Measurements from ENCODE around the gene ZNF837. TPM values are rescaled to one million over a fixed set of nuclear protein-coding genes. Genes with fewer than 3 reads are reported as not detected.
A peak's percentile ranks its signal among the peaks of the same experiment; 100 is the strongest.
"Not testable (repeated sequence)": the region's sequence is repeated elsewhere in the genome, so short reads cannot be mapped to it uniquely, and the experiment has no call there.

Gene ZNF837
- total and polyA plus RNA-seq, 2 donors (not counting 1 experiment from before 2014, with no cell fraction given) = 0.27 to 1.8 TPM

DNA sequence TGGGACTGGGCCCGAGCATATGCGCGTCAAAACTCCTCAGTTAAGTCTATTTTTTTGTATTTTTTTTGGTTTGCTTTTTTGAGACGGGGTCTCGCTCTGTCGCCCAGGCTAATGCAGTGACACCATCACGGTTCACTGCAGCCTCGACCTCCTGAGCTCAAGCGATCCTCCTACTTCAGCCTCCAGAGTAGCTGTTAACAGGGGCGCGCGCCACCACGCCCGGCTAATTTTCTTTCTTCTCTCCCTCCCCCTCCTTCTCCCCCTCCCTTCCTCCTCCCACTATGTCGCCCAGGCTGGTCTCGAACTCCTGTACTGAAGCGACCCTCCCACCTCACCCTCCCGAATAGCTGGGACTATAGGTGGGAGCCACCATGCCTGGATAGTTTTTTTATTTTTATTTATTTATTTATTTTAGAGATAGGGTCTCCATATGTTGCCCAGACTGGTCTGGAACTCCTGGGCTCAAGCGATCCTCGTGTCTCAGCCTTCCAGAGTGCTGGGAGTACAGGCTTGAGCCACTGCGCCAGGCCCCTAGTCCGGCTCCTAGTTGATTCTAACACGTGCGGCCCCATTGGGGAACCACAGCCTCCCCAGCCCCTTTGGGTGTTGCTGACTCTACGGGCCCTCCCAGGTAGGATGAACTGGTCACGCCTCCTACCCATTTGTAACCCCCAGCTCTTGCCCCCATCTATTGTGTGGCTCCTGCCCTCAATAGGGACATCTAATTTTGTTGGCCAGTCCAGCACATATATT is 806 bp upstream of the ZNF837 start:
- H3K9me3 ChIP-seq (ENCODE audit: control insufficient read depth, insufficient read depth, low read depth, low read length) = no peaks in the 10 kb centered on the region
- H4K20me1 ChIP-seq (ENCODE audit: control insufficient read depth, extremely low read depth, insufficient read depth, low read length) = no peaks in the 10 kb centered on the region
- H3K4me3 ChIP-seq (replicated peaks in 1 of 4; ENCODE audit: control extremely low read depth in 1 of 4, insufficient read depth in 1 of 4, low read depth in 3 of 4, low read length in 4 of 4) = peak overlapping the region; percentile 65 to 86 (median 74)
- peaks cover 9% of the 10 kb centered on the region for H3K4me1 ChIP-seq (ENCODE audit: control insufficient read depth, extremely low read depth, insufficient read depth, low read length)
- H3K4me2 ChIP-seq (ENCODE audit: extremely low read depth, insufficient read depth, low read length) = peak overlapping the region; percentile 92
- DNase-seq (ENCODE audit: low read depth in 2 of 2) = no peak
- H3K9ac ChIP-seq (ENCODE audit: insufficient read depth, low read length) = peak overlapping the region; percentile 72
- H3K36me3 ChIP-seq (ENCODE audit: control insufficient read depth, insufficient read depth, low read length) = no peaks in the 10 kb centered on the region
- no peak for TF ChIP-seq EZH2 (IDR thresholded peaks at IDR 0.05; ENCODE audit: low read length, missing control alignments)
- H2AFZ ChIP-seq (ENCODE audit: low read length) = no peak overlapping the region
- peak overlapping the region; percentile 91 for H3K27ac ChIP-seq (ENCODE audit: insufficient read depth, low read length)
- H3K27me3 ChIP-seq (ENCODE audit: control insufficient read depth, insufficient read depth, low read length) = no peaks in the 10 kb centered on the region
- H3K79me2 ChIP-seq (ENCODE audit: control insufficient read depth, insufficient read depth, low read length) = peaks cover 6% of the 10 kb centered on the region

DNA sequence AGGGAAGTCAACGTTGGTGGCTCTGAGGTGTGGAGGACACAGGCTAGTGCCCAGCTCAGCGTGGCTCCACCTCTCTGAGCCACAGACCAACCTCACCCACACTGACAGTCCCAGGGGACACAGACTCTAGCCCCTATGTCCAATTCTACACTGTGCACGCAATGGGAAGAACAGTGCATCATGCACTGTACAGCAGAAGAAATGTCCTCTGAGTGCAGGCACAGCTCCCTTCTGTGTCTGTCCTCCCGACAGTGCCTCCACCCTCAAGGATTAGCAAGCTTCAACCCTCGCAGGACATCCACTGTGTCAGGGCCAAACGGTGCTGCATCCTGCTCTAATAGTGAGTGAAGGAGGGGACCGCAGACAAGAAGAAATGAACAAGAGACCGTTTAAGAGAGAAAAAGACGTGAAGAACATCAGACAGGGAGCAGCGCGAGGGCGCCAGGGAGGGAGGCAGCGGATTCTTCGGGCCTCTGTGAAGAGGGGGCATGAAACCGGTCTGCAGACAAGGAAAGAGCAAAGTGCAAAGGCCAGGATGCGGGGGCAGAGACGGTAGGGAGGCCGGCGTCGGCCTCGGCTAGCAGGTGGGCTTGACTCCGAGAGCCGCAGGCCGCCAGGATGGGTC is 681 bp downstream of the ZNF837 start:
- H3K36me3 ChIP-seq (ENCODE audit: control insufficient read depth, insufficient read depth, low read length) = no peaks in the 10 kb centered on the region
- no peaks in the 10 kb centered on the region for H3K9me3 ChIP-seq (ENCODE audit: control insufficient read depth, insufficient read depth, low read depth, low read length)
- no peaks in the 10 kb centered on the region for H3K27me3 ChIP-seq (ENCODE audit: control insufficient read depth, insufficient read depth, low read length)
- TF ChIP-seq EZH2 (IDR thresholded peaks at IDR 0.05; ENCODE audit: low read length, missing control alignments) = no peak
- TF ChIP-seq, protein P1, sequence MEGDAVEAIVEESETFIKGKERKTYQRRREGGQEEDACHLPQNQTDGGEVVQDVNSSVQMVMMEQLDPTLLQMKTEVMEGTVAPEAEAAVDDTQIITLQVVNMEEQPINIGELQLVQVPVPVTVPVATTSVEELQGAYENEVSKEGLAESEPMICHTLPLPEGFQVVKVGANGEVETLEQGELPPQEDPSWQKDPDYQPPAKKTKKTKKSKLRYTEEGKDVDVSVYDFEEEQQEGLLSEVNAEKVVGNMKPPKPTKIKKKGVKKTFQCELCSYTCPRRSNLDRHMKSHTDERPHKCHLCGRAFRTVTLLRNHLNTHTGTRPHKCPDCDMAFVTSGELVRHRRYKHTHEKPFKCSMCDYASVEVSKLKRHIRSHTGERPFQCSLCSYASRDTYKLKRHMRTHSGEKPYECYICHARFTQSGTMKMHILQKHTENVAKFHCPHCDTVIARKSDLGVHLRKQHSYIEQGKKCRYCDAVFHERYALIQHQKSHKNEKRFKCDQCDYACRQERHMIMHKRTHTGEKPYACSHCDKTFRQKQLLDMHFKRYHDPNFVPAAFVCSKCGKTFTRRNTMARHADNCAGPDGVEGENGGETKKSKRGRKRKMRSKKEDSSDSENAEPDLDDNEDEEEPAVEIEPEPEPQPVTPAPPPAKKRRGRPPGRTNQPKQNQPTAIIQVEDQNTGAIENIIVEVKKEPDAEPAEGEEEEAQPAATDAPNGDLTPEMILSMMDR (conservative IDR thresholded peaks at IDR 0.05 in 1 of 2, IDR thresholded peaks at IDR 0.05 in 1 of 2; ENCODE audit: low read depth in 1 of 2, low read length in 2 of 2) = no peak
- peak overlapping the region; percentile 87 for H3K4me2 ChIP-seq (ENCODE audit: extremely low read depth, insufficient read depth, low read length)
- H3K79me2 ChIP-seq (ENCODE audit: control insufficient read depth, insufficient read depth, low read length) = peaks cover 2% of the 10 kb centered on the region
- peak overlapping the region; percentile 72 for H3K9ac ChIP-seq (ENCODE audit: insufficient read depth, low read length)
- H4K20me1 ChIP-seq (ENCODE audit: control insufficient read depth, extremely low read depth, insufficient read depth, low read length) = no peaks in the 10 kb centered on the region
- DNase-seq (ENCODE audit: low read depth in 2 of 2) = no peak
- H3K4me3 ChIP-seq (replicated peaks in 1 of 4; ENCODE audit: control extremely low read depth in 1 of 4, insufficient read depth in 1 of 4, low read depth in 3 of 4, low read length in 4 of 4) = peak overlapping the region; percentile 65 to 86 (median 70)
- peak overlapping the region; percentile 88 for H2AFZ ChIP-seq (ENCODE audit: low read length)
- peaks cover 4% of the 10 kb centered on the region for H3K4me1 ChIP-seq (ENCODE audit: control insufficient read depth, extremely low read depth, insufficient read depth, low read length)
- peak overlapping the region; percentile 91 for H3K27ac ChIP-seq (ENCODE audit: insufficient read depth, low read length)

DNA sequence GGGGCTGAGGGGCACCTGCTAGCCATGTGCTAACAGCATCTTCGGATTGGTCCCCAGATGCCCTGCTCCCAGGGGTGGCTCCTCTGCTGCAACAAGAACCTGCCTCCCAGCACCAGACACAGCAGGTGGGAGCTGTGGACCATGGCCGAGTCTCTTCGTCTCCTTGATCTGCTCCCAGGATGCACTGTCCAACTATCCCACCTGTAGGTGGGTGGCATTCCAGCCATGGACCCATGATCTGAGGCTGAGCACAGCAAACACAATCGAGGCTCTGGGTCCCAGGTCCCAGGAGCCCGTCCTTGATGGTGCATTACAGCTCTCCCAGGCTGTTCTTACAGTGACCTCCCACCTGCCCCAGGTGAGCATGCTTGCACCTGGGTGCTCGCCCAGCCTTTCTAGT is 1.6 kb downstream of the ZNF837 start:
- Histone ChIP-seq H3K9me3 (ENCODE audit: control insufficient read depth, insufficient read depth, low read depth, low read length) (no peaks in the 10 kb centered on the region), H3K4me2 (ENCODE audit: extremely low read depth, insufficient read depth, low read length) (peak overlapping the region; percentile 87), H3K4me3 (replicated peaks in 1 of 4; ENCODE audit: control extremely low read depth in 1 of 4, insufficient read depth in 1 of 4, low read depth in 3 of 4, low read length in 4 of 4) (no peak overlapping the region), H2AFZ (ENCODE audit: low read length) (no peak overlapping the region), H3K27me3 (ENCODE audit: control insufficient read depth, insufficient read depth, low read length) (no peaks in the 10 kb centered on the region), H3K36me3 (ENCODE audit: control insufficient read depth, insufficient read depth, low read length) (no peaks in the 10 kb centered on the region), H3K79me2 (ENCODE audit: control insufficient read depth, insufficient read depth, low read length) (peaks cover 2% of the 10 kb centered on the region), H3K27ac (ENCODE audit: insufficient read depth, low read length) (no peak overlapping the region), H3K4me1 (ENCODE audit: control insufficient read depth, extremely low read depth, insufficient read depth, low read length) (peaks cover 4% of the 10 kb centered on the region), H4K20me1 (ENCODE audit: control insufficient read depth, extremely low read depth, insufficient read depth, low read length) (no peaks in the 10 kb centered on the region), H3K9ac (ENCODE audit: insufficient read depth, low read length) (no peak overlapping the region)
- TF ChIP-seq, protein P1 (conservative IDR thresholded peaks at IDR 0.05 in 1 of 2, IDR thresholded peaks at IDR 0.05 in 1 of 2; ENCODE audit: low read depth in 1 of 2, low read length in 2 of 2) = no peak
- no peak for TF ChIP-seq EZH2 (IDR thresholded peaks at IDR 0.05; ENCODE audit: low read length, missing control alignments)
- no peak for DNase-seq (ENCODE audit: low read depth in 2 of 2)

DNA sequence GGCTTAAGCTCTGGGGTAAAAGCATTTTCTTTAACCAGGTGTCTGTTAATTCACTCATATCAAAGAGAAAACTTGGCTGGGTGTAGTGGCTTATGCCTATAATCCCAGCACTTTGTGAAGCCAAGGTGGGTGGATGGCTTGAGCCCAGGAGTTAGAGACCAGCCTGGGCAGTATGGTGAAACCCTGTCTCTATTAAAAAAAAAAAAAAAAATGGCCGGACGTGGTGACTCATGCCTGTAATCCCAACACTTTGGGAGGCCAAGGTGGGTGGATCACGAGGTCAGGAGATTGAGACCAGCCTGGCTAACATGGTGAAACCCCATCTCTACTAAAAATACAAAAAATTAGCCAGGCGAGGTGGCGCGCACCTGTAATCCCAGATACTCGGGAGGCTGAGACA is 4.1 kb downstream of the ZNF837 start:
- not testable (repeated sequence) for H3K9me3 ChIP-seq (ENCODE audit: control insufficient read depth, insufficient read depth, low read depth, low read length); H3K27me3 ChIP-seq (ENCODE audit: control insufficient read depth, insufficient read depth, low read length); H3K4me1 ChIP-seq (ENCODE audit: control insufficient read depth, extremely low read depth, insufficient read depth, low read length); H3K27ac ChIP-seq (ENCODE audit: insufficient read depth, low read length); H4K20me1 ChIP-seq (ENCODE audit: control insufficient read depth, extremely low read depth, insufficient read depth, low read length); H3K36me3 ChIP-seq (ENCODE audit: control insufficient read depth, insufficient read depth, low read length); H3K9ac ChIP-seq (ENCODE audit: insufficient read depth, low read length); H3K4me2 ChIP-seq (ENCODE audit: extremely low read depth, insufficient read depth, low read length); H3K4me3 ChIP-seq (replicated peaks in 1 of 4; ENCODE audit: control extremely low read depth in 1 of 4, insufficient read depth in 1 of 4, low read depth in 3 of 4, low read length in 4 of 4); DNase-seq (ENCODE audit: low read depth in 2 of 2); H3K79me2 ChIP-seq (ENCODE audit: control insufficient read depth, insufficient read depth, low read length); H2AFZ ChIP-seq (ENCODE audit: low read length)
